SU-DHL-6 (cell line): ENCODE data around the gene TOX2.

ENCODE experiments used
- EZH2phosphoT487 ChIP-seq: fragments of 200-600 bp; sonication (generic), shearing (Covaris generic); conservative IDR thresholded peaks from 2 replicates; pipeline ENCODE4 v1.6.1; 2018; ENCODE audit warnings: mild to moderate bottlenecking, antibody characterized with exemption, low read length, moderate library complexity, mixed read lengths
- TF ChIP-seq, protein P1 (sequence below): fragments of 200-600 bp; sonication (generic); IDR thresholded peaks from one replicate; pipeline ENCODE4 v1.5.1; 2017; ENCODE audit warnings: antibody characterized with exemption, mild to moderate bottlenecking, low read length, moderate library complexity; ENCODE audit not compliant: insufficient read depth, poor library complexity, severe bottlenecking

DNA sequence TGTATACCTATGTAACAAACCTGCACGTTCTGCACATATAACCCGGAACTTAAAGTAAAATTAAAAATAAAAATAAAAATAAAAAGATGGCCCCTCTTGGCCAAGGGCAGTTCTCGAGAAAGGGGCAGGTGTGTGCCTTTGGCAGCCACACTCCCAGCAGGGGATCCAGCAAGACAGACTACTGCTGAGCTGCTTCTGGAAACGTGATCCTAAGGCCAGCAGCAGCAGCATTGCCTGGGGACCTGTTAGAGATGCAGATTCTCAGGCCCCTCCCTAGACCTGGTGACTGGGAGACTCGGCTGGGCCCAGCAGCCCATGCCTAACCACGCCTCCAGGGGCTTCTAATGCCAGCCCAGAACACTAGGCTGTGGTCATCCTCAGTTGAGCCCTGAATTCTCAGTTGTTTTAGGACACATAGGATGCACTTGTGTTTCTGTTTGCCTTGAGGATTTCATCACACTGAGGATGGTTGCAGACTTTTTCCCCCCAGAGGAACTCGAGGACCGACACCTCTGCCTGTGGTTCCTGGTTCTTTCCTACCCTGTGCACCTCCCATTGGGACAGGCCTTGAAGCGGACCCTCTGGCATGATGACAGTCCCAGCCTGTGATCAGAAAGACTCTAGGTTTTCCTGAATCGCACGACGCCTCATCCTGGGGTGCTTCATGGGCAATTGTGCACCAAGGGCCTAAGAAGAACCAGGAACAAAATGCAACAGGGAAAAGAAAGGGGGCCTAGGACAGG is 105.9 kb downstream of the TOX2 start:
- TF ChIP-seq, protein P1, sequence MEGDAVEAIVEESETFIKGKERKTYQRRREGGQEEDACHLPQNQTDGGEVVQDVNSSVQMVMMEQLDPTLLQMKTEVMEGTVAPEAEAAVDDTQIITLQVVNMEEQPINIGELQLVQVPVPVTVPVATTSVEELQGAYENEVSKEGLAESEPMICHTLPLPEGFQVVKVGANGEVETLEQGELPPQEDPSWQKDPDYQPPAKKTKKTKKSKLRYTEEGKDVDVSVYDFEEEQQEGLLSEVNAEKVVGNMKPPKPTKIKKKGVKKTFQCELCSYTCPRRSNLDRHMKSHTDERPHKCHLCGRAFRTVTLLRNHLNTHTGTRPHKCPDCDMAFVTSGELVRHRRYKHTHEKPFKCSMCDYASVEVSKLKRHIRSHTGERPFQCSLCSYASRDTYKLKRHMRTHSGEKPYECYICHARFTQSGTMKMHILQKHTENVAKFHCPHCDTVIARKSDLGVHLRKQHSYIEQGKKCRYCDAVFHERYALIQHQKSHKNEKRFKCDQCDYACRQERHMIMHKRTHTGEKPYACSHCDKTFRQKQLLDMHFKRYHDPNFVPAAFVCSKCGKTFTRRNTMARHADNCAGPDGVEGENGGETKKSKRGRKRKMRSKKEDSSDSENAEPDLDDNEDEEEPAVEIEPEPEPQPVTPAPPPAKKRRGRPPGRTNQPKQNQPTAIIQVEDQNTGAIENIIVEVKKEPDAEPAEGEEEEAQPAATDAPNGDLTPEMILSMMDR: no peak
- no peak for TF ChIP-seq EZH2phosphoT487
